ENCODE measurements around the gene EBLN1.
"Not testable (repeated sequence)": the region's sequence is repeated elsewhere in the genome, so short reads cannot be mapped to it uniquely, and the experiment has no call there.

EBLN1 gene

DNA sequence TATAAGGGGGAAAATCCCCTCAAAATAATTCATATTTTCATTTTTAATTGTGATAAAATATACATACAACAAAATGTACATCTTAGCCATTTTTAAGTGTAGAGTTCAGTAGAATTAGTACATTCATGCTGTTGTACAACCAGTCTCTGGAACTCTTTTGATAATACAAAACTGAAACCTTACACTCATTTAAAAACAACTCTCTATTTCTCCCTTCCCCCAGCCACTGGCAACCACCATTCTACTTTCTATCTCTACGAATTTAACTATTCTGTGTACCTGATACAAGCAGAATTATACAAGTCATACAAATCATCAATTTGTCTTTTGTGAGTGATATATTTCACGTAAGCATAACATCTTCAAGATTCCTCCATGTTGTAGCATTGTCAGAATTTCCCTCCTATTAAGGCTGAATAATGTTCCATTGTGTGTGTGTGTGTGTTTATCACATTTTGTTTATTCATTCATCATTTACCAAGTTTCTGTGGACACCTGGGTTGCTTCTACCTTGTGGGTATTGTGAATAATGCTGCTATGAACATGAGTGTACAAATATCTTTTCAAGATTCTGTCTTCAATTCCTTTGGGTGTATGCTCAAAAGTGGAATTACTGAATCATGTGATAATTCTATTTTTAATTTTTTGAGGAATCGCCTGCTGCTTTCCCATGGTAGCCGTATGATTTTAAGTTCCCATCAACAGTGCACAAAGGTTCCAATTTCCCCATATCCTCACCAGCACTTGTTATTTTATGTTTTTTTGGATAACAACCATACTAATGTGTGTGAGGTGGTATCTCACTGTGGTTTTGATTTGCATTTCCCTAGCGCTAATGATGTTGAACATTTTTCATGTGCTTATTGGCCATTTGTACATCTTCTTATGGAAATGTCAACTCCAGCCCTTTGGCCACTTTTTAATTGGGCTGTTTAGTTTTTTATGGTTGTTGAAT lies 4.7 kb upstream of the EBLN1 start:
- Histone ChIP-seq H3K4me3 (replicated peaks; ENCODE audit: insufficient read depth, low read length) (no peak overlapping the region), H3K27ac (replicated peaks) (no peak overlapping the region), H3K27me3 (ENCODE audit: insufficient read depth, poor library complexity, severe bottlenecking) (no peaks in the 10 kb centered on the region)
- no peak for DNase-seq (ENCODE audit: low read depth in 1 of 2, low spot score in 1 of 2)
- TF ChIP-seq, protein P1, sequence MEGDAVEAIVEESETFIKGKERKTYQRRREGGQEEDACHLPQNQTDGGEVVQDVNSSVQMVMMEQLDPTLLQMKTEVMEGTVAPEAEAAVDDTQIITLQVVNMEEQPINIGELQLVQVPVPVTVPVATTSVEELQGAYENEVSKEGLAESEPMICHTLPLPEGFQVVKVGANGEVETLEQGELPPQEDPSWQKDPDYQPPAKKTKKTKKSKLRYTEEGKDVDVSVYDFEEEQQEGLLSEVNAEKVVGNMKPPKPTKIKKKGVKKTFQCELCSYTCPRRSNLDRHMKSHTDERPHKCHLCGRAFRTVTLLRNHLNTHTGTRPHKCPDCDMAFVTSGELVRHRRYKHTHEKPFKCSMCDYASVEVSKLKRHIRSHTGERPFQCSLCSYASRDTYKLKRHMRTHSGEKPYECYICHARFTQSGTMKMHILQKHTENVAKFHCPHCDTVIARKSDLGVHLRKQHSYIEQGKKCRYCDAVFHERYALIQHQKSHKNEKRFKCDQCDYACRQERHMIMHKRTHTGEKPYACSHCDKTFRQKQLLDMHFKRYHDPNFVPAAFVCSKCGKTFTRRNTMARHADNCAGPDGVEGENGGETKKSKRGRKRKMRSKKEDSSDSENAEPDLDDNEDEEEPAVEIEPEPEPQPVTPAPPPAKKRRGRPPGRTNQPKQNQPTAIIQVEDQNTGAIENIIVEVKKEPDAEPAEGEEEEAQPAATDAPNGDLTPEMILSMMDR (IDR thresholded peaks at IDR 0.05; ENCODE audit: insufficient read depth, low read length) = no peak
- TF ChIP-seq POLR2AphosphoS5 (IDR thresholded peaks at IDR 0.05; ENCODE audit: low read depth) (no peak), SPI1 (IDR thresholded peaks at IDR 0.05; ENCODE audit: borderline replicate concordance, low read depth) (no peak), GABPA (IDR thresholded peaks at IDR 0.05; ENCODE audit: low read depth) (no peak)

DNA sequence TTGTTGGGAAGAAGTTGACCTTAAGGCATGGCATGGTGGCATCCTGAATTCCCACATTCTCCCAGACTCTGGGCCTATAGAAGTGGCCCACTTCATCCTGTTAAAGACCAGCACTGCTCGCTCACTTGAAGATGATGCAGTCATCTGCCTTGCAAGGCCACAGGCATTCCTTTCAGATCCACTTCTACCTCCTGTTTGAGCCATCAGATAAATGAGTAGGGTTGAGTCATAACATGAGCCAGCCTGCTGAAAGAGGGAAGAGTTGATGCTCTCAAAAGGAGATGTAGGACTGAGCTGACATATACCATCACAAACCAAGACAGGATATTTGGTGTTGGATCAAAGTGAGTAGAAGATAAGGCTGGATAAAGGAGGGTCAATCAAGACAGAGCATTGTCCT lies 1.5 kb upstream of the EBLN1 start:
- H3K27me3 ChIP-seq (ENCODE audit: insufficient read depth, poor library complexity, severe bottlenecking) = no peaks in the 10 kb centered on the region
- H3K4me3 ChIP-seq (replicated peaks; ENCODE audit: insufficient read depth, low read length) = no peak overlapping the region
- H3K27ac ChIP-seq (replicated peaks) = no peak overlapping the region
- DNase-seq (ENCODE audit: low read depth in 1 of 2, low spot score in 1 of 2) = no peak
- TF ChIP-seq GABPA (IDR thresholded peaks at IDR 0.05; ENCODE audit: low read depth) (no peak), SPI1 (IDR thresholded peaks at IDR 0.05; ENCODE audit: borderline replicate concordance, low read depth) (no peak), POLR2AphosphoS5 (IDR thresholded peaks at IDR 0.05; ENCODE audit: low read depth) (no peak)
- TF ChIP-seq, protein P2, sequence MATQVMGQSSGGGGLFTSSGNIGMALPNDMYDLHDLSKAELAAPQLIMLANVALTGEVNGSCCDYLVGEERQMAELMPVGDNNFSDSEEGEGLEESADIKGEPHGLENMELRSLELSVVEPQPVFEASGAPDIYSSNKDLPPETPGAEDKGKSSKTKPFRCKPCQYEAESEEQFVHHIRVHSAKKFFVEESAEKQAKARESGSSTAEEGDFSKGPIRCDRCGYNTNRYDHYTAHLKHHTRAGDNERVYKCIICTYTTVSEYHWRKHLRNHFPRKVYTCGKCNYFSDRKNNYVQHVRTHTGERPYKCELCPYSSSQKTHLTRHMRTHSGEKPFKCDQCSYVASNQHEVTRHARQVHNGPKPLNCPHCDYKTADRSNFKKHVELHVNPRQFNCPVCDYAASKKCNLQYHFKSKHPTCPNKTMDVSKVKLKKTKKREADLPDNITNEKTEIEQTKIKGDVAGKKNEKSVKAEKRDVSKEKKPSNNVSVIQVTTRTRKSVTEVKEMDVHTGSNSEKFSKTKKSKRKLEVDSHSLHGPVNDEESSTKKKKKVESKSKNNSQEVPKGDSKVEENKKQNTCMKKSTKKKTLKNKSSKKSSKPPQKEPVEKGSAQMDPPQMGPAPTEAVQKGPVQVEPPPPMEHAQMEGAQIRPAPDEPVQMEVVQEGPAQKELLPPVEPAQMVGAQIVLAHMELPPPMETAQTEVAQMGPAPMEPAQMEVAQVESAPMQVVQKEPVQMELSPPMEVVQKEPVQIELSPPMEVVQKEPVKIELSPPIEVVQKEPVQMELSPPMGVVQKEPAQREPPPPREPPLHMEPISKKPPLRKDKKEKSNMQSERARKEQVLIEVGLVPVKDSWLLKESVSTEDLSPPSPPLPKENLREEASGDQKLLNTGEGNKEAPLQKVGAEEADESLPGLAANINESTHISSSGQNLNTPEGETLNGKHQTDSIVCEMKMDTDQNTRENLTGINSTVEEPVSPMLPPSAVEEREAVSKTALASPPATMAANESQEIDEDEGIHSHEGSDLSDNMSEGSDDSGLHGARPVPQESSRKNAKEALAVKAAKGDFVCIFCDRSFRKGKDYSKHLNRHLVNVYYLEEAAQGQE (IDR thresholded peaks at IDR 0.05; ENCODE audit: insufficient replicate concordance, low read depth) = no peak
- TF ChIP-seq, protein P1 (IDR thresholded peaks at IDR 0.05; ENCODE audit: insufficient read depth, low read length) = no peak

DNA sequence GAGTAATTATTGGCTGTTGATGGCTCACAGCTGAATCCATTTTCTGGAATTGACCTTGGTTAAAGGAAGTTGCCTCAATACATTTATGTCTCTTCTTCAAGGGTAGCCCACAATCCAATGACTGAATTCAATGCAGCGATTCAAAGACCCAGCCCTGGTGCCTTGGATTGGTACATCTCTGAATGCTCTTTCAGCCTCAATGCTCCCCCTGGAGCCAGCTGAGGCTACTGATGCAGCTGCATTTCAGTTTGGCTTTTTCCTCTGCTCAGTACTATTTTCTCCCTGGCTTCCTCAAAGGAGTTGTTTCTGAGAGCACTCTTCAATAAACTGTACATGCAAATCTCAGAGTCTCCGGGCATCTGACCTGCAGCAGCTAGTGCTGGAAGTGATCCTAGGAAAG lies 633 bp upstream of the EBLN1 start:
- TF ChIP-seq, protein P2 (IDR thresholded peaks at IDR 0.05; ENCODE audit: insufficient replicate concordance, low read depth) = no peak
- TF ChIP-seq GABPA (IDR thresholded peaks at IDR 0.05; ENCODE audit: low read depth) (no peak), SPI1 (IDR thresholded peaks at IDR 0.05; ENCODE audit: borderline replicate concordance, low read depth) (no peak), POLR2AphosphoS5 (IDR thresholded peaks at IDR 0.05; ENCODE audit: low read depth) (no peak)
- TF ChIP-seq, protein P1 (IDR thresholded peaks at IDR 0.05; ENCODE audit: insufficient read depth, low read length) = no peak
- Histone ChIP-seq H3K4me3 (replicated peaks; ENCODE audit: insufficient read depth, low read length) (no peak overlapping the region), H3K27ac (replicated peaks) (no peak overlapping the region), H3K27me3 (ENCODE audit: insufficient read depth, poor library complexity, severe bottlenecking) (no peaks in the 10 kb centered on the region)
- DNase-seq (ENCODE audit: low read depth in 1 of 2, low spot score in 1 of 2) = no peak

DNA sequence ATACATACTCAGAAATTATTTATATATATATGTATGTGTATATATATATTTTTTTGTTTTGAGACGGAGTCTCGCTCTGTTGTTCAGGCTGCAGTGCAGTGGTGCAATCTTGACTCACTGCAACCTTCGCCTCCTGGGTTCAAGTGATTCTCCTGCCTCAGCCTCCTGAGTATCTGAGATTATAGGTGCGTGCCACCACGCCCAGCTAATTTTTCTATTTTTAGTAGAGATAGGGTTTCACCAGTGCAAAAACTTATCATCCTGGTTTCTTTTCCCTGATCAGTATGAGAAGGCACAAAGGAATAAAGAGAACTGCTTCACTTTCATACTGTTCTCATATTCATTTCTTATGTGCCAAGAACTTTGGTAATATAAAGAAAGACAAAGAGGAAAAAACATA lies 731 bp downstream of the EBLN1 start:
- not testable (repeated sequence) for H3K27ac ChIP-seq (replicated peaks)

More for the DNA sequence above, 731 bp downstream of the EBLN1 start:
- not testable (repeated sequence) for DNase-seq (ENCODE audit: low read depth in 1 of 2, low spot score in 1 of 2); H3K27me3 ChIP-seq (ENCODE audit: insufficient read depth, poor library complexity, severe bottlenecking); H3K4me3 ChIP-seq (replicated peaks; ENCODE audit: insufficient read depth, low read length)
